HUDEP-2 (cell line): ENCODE measurements around the gene ATAT1.

Experiments used
- DNase-seq, 76 experiments: peaks; one replicate each; lab custom pipeline; 2025; ENCODE audit not compliant: unreplicated experiment in 76 of 76; lab: John Stamatoyannopoulos, UW

The ATAT1 gene

GRCh38 chr6:30682143-30683117 is 55.8 kb downstream of the ATAT1 start:
- peak in 51 of 76 experiments; percentile 9 to 64 (median 35) for DNase-seq

GRCh38 chr6:30683183-30683979 is 56.7 kb downstream of the ATAT1 start:
- DNase-seq = no peak

GRCh38 chr6:30683980-30684338 is 57.3 kb downstream of the ATAT1 start:
- DNase-seq = no peak

GRCh38 chr6:30684386-30685156 is 57.9 kb downstream of the ATAT1 start:
- DNase-seq = no peak

- DNase-seq = no peak
Observed at GRCh38 chr6:30685157-30686008, 58.7 kb downstream of the ATAT1 start.

- peak in 9 of 76 experiments; percentile 17 to 49 (median 29) for DNase-seq
Observed at GRCh38 chr6:30686009-30686907, 59.6 kb downstream of the ATAT1 start, which contains the start of gene PPP1R18. Gene PPP1R18 (minus strand): TSS chr6:30686645. CDS start chr6:30686018, 627 bp downstream.

GRCh38 chr6:30686908-30687658 is 60.4 kb downstream of the ATAT1 start:
- DNase-seq = peak in 61 of 76 experiments; percentile 14 to 82 (median 59)

GRCh38 chr6:30687659-30688431 is 61.2 kb downstream of the ATAT1 start:
- no peak for DNase-seq

GRCh38 chr6:30688569-30688968 is 61.9 kb downstream of the ATAT1 start:
- no peak for DNase-seq

GRCh38 chr6:30689022-30689865 is 62.6 kb downstream of the ATAT1 start:
- DNase-seq = no peak

- no peak for DNase-seq
Observed at GRCh38 chr6:30689985-30690384, 63.3 kb downstream of the ATAT1 start.

GRCh38 chr6:30690403-30691207 is 63.9 kb downstream of the ATAT1 start, which contains the start of gene NRM:
Gene NRM (minus strand): TSS chr6:30690984. CDS start chr6:30690974, 10 bp downstream.
- DNase-seq = peak in 70 of 76 experiments; percentile 25 to 97 (median 74)

- no peak for DNase-seq
Observed at GRCh38 chr6:30691208-30691847, 64.7 kb downstream of the ATAT1 start.
